Neural cell (in vitro differentiated cells): ENCODE results near the gene RAB17. TPM values are rescaled to one million over a fixed set of nuclear protein-coding genes. Genes with fewer than 3 reads are reported as not detected.

Experiments
- H2AFZ ChIP-seq: fragments of 200-600, 300-800 bp; sonication (generic), shearing (Covaris generic); 2 replicates; pipeline ENCODE4 v1.6.0; 2014; ENCODE audit warnings: low read depth, mild to moderate bottlenecking, antibody characterized with exemption, low read length, moderate library complexity
- H3F3A ChIP-seq: fragments of 200-600 bp; shearing (Covaris generic); 2 replicates; pipeline ENCODE4 v1.6.1; 2016; ENCODE audit warnings: mild to moderate bottlenecking, moderate library complexity, mixed read lengths, antibody characterized with exemption, low read length; ENCODE audit not compliant: insufficient read depth, poor library complexity, severe bottlenecking
- H3K27ac ChIP-seq: fragments of 200-600, 300-800 bp; sonication (generic), shearing (Covaris generic); 2 replicates; pipeline ENCODE4 v1.5.1; 2014; ENCODE audit warnings: mild to moderate bottlenecking, low read length, moderate library complexity
- H3K27me3 ChIP-seq: fragments of 300-800, 200-600 bp; sonication (generic), shearing (Covaris generic); 2 replicates; pipeline ENCODE4 v1.6.0; 2014; ENCODE audit warnings: mild to moderate bottlenecking, low read depth, low read length, moderate library complexity; ENCODE audit not compliant: insufficient read depth
- H3K36me3 ChIP-seq: fragments of 300-800, 200-600 bp; sonication (generic), shearing (Covaris generic); 2 replicates; pipeline ENCODE4 v1.5.1; 2014; ENCODE audit warnings: mild to moderate bottlenecking, antibody characterized with exemption, low read length, moderate library complexity; ENCODE audit not compliant: insufficient read depth
- H3K4me2 ChIP-seq: fragments of 300-800, 200-600 bp; sonication (generic), shearing (Covaris generic); 2 replicates; pipeline ENCODE4 v1.6.0; 2014; ENCODE audit warnings: mild to moderate bottlenecking, low read length
- H3K4me3 ChIP-seq: fragments of 300-800, 200-600 bp; sonication (generic), shearing (Covaris generic); 2 replicates; pipeline ENCODE4 v1.5.1; 2014; ENCODE audit warnings: mild to moderate bottlenecking, low read length, moderate library complexity
- H3K79me2 ChIP-seq: fragments of 200-600 bp; shearing (Covaris generic); replicated peaks from 2 replicates; pipeline ENCODE4 v1.6.0; 2014; ENCODE audit warnings: mild to moderate bottlenecking, low read length, moderate library complexity; ENCODE audit not compliant: insufficient read depth
- H3K9ac ChIP-seq: fragments of 300-800, 200-600 bp; sonication (generic), shearing (Covaris generic); 2 replicates; pipeline ENCODE4 v1.6.1; 2016; ENCODE audit warnings: mild to moderate bottlenecking, low read length, mixed read lengths
- H3K9me2 ChIP-seq: fragments of 200-600 bp; shearing (Covaris generic); 2 replicates; pipeline ENCODE4 v1.6.1; 2016; ENCODE audit warnings: mild to moderate bottlenecking, low read length, mixed read lengths; ENCODE audit not compliant: insufficient read depth
- H3K9me3 ChIP-seq: fragments of 200-600, 300-800 bp; sonication (generic), shearing (Covaris generic); 2 replicates; pipeline ENCODE4 v1.6.1; 2016; ENCODE audit warnings: mild to moderate bottlenecking, mixed run types, low read length, moderate library complexity, mixed read lengths
- H4K20me1 ChIP-seq: fragments of 200-600 bp; shearing (Covaris generic); 2 replicates; pipeline ENCODE4 v1.6.1; 2016; ENCODE audit warnings: mild to moderate bottlenecking, mixed run types; ENCODE audit not compliant: insufficient read depth
- EP300 ChIP-seq: fragments of 450-650 bp; conservative IDR thresholded peaks from 2 replicates; pipeline ENCODE4 v1.6.1; 2014; ENCODE audit warnings: antibody characterized with exemption, mild to moderate bottlenecking, moderate library complexity; ENCODE audit not compliant: poor library complexity, severe bottlenecking
- EZH2 ChIP-seq: fragments of 200-600, 300-800 bp; shearing (Covaris generic), sonication (generic); IDR thresholded peaks from 2 replicates; pipeline ENCODE4 v1.6.1; 2014; ENCODE audit warnings: antibody characterized with exemption, low read length, borderline replicate concordance, mild to moderate bottlenecking; ENCODE audit not compliant: insufficient read depth, poor library complexity, severe bottlenecking
- MXI1 ChIP-seq: fragments of 450-650 bp; conservative IDR thresholded peaks from 2 replicates; pipeline ENCODE4 v1.6.1; 2014; ENCODE audit warnings: antibody characterized with exemption, mild to moderate bottlenecking; ENCODE audit not compliant: poor library complexity, severe bottlenecking
- POLR2AphosphoS5 ChIP-seq: IDR thresholded peaks from 2 replicates; pipeline ENCODE4 v1.6.1; 2012
- RAD21 ChIP-seq: fragments of 450-650 bp; conservative IDR thresholded peaks from 2 replicates; pipeline ENCODE4 v1.6.1; 2014; ENCODE audit warnings: antibody characterized with exemption, mild to moderate bottlenecking, moderate library complexity
- SMC3 ChIP-seq: fragments of 450-650 bp; conservative IDR thresholded peaks from 2 replicates; pipeline ENCODE4 v1.6.1; 2014; ENCODE audit warnings: antibody characterized with exemption, mild to moderate bottlenecking, moderate library complexity; ENCODE audit not compliant: poor library complexity
- TAF1 ChIP-seq: IDR thresholded peaks from 2 replicates; pipeline ENCODE4 v1.6.1; 2012; ENCODE audit warnings: low read depth
- polyA plus RNA-seq: library from polyadenylated mRNA; depleted of rRNA; stranded (reverse); fragments of >200 nt; gene quantifications from 2 replicates; pipeline ENCODE4 v1.2.3, GENCODE V29; 2014
- TF ChIP-seq, protein P1 (sequence below): fragments of 450-650 bp; IDR thresholded peaks from 2 replicates; pipeline ENCODE4 v1.5.1; 2014; ENCODE audit warnings: antibody characterized with exemption, mild to moderate bottlenecking, moderate library complexity; ENCODE audit not compliant: poor library complexity, severe bottlenecking
- TF ChIP-seq, protein P2 (sequence below): IDR thresholded peaks from 2 replicates; pipeline ENCODE4 v1.6.1; 2012; ENCODE audit warnings: borderline replicate concordance

The RAB17 gene
- polyA plus RNA-seq, 1 donor from 2014 or later: not detected

DNA sequence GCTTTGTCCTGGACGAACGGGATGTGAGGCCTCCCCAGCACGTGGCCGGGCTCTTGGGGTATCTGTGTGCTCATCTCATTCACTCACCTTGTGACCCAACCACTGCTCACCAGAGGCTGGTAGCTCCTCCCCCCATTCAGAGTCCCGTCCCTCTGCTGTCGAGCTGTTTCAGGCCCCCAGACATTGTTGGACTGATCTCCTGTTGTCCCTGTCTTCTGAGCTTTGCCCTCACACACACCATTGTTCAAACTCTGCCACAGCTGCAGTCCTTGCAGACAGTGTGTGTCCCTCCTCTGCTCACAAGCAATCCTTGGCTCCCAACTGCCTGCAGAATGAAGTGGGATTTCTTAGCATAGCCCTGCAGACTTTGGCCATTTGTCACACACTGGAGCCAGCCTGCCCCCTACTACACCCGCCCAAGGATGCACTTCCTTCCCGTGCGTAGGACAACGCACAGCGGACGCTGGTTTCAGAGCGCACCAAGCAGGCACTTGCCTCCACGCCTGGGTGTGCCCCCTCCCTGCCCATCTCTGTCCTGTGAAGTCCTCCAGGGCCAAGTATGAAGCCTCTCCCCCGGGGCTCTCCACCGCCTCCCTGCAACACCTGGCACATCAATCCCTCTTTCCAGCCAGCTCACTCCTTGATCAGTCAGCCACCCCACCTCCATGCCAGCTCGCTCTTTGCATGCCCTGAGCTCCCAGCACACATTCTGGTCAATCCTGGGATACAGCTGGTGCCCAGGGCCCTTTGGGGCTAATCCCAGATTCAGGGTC, 40.7 kb downstream of the RAB17 start:
- Histone ChIP-seq H3K27me3 (no peaks in the 10 kb centered on the region), H3K4me3 (no peak overlapping the region), H2AFZ (no peak overlapping the region), H4K20me1 (no peaks in the 10 kb centered on the region), H3K9ac (no peak overlapping the region), H3K9me2 (no peaks in the 10 kb centered on the region), H3K27ac (no peak overlapping the region), H3K9me3 (no peaks in the 10 kb centered on the region), H3K4me2 (no peak overlapping the region), H3F3A (no peaks in the 10 kb centered on the region), H3K79me2 (no peaks in the 10 kb centered on the region), H3K36me3 (no peaks in the 10 kb centered on the region)
- no peak for TF ChIP-seq RAD21
- TF ChIP-seq, protein P1, sequence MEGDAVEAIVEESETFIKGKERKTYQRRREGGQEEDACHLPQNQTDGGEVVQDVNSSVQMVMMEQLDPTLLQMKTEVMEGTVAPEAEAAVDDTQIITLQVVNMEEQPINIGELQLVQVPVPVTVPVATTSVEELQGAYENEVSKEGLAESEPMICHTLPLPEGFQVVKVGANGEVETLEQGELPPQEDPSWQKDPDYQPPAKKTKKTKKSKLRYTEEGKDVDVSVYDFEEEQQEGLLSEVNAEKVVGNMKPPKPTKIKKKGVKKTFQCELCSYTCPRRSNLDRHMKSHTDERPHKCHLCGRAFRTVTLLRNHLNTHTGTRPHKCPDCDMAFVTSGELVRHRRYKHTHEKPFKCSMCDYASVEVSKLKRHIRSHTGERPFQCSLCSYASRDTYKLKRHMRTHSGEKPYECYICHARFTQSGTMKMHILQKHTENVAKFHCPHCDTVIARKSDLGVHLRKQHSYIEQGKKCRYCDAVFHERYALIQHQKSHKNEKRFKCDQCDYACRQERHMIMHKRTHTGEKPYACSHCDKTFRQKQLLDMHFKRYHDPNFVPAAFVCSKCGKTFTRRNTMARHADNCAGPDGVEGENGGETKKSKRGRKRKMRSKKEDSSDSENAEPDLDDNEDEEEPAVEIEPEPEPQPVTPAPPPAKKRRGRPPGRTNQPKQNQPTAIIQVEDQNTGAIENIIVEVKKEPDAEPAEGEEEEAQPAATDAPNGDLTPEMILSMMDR: no peak
- TF ChIP-seq, protein P2, sequence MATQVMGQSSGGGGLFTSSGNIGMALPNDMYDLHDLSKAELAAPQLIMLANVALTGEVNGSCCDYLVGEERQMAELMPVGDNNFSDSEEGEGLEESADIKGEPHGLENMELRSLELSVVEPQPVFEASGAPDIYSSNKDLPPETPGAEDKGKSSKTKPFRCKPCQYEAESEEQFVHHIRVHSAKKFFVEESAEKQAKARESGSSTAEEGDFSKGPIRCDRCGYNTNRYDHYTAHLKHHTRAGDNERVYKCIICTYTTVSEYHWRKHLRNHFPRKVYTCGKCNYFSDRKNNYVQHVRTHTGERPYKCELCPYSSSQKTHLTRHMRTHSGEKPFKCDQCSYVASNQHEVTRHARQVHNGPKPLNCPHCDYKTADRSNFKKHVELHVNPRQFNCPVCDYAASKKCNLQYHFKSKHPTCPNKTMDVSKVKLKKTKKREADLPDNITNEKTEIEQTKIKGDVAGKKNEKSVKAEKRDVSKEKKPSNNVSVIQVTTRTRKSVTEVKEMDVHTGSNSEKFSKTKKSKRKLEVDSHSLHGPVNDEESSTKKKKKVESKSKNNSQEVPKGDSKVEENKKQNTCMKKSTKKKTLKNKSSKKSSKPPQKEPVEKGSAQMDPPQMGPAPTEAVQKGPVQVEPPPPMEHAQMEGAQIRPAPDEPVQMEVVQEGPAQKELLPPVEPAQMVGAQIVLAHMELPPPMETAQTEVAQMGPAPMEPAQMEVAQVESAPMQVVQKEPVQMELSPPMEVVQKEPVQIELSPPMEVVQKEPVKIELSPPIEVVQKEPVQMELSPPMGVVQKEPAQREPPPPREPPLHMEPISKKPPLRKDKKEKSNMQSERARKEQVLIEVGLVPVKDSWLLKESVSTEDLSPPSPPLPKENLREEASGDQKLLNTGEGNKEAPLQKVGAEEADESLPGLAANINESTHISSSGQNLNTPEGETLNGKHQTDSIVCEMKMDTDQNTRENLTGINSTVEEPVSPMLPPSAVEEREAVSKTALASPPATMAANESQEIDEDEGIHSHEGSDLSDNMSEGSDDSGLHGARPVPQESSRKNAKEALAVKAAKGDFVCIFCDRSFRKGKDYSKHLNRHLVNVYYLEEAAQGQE: no peak
- TF ChIP-seq TAF1: no peak
- TF ChIP-seq EP300: no peak
- no peak for TF ChIP-seq SMC3
- no peak for TF ChIP-seq EZH2
- no peak for TF ChIP-seq MXI1
- no peak for TF ChIP-seq POLR2AphosphoS5

DNA sequence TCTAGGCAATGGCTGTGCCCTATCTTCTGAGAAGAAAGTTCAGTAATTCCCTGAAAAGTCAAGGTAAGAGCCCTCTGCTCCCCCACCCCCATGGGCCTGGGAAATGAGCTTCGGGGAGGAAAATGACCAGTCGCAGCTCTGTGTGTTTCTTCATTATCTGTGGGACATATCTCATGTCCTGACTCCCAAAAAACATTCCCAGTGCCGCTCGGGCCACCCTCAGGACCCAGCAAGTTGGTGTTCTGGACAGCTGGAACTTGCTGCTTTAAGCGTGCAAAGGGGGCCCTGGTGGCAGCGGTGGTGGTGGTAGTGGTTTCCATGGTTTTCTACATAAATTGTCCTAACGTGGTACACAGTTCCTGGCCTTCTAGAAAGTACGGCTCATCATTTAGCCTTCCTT, 41.3 kb downstream of the RAB17 start:
- H3K4me2 ChIP-seq: no peak overlapping the region
- no peak overlapping the region for H3K4me3 ChIP-seq
- no peaks in the 10 kb centered on the region for H3F3A ChIP-seq
- no peaks in the 10 kb centered on the region for H3K36me3 ChIP-seq
- H3K9me2 ChIP-seq: no peaks in the 10 kb centered on the region
- H3K79me2 ChIP-seq: no peaks in the 10 kb centered on the region
- no peaks in the 10 kb centered on the region for H3K9me3 ChIP-seq
- H4K20me1 ChIP-seq: no peaks in the 10 kb centered on the region
- H3K9ac ChIP-seq: no peak overlapping the region
- TF ChIP-seq MXI1 (no peak), EP300 (no peak), EZH2 (no peak), POLR2AphosphoS5 (no peak), TAF1 (no peak), SMC3 (no peak), RAD21 (no peak)
- TF ChIP-seq, protein P1: no peak
- TF ChIP-seq, protein P2: no peak
- H3K27me3 ChIP-seq: no peaks in the 10 kb centered on the region
- no peak overlapping the region for H2AFZ ChIP-seq
- H3K27ac ChIP-seq: no peak overlapping the region
